ENCODE data around the gene OR5AS1. TPM values are rescaled to one million over a fixed set of nuclear protein-coding genes. Genes with fewer than 3 reads are reported as not detected.

The OR5AS1 gene
- total RNA-seq: not detected in 2 replicates

DNA sequence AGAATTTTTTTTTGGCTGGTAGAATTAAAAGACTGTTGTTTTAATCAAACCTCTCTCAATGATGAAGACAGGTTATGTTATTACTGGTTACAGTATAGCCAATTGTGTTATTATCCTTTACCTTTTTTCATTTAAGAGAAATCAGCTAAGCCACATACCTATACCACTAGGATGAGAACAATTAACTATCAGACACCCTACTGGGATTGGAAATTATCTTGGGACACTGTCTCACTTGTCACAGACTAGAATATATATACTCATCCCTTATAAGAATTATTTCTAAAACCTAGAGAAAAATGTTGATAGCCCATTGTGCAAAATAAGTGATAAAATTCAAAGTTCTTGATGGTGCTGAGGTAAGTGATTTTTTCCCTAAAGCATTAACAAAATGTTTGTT, at the start of gene OR5AS1:
OR5AS1 (plus strand) TSS at position 301 of the 400 bp plus-strand sequence. CDS start 2,765 bp downstream, outside the sequence.

DNA sequence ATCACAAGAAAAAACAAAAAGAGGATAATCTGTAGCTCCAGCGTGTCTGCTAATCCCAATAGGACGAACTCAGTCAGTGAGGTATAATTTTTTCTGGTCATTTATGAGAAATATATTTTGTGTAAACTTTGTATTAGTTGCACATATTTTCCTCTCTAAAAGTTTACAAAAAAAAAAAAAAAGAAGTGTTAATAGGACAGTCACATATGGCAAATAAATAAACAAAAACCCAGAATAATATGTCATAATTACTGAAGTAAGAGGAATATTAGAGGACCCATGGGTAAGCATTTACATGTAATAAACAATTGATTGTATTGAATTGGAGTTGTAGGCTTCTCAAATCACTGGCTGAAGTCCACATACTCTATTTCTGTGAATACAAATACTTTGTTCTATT, 32.9 kb upstream of the OR5AS1 start, which contains the start of gene OR5F1:
OR5F1 (minus strand) TSS at position 101 of the 400 bp plus-strand sequence; CDS start at position 101, 0 bp downstream.

Other genes starting within 250 kb of the OR5AS1 start
- gene OR5D14, start 232.1 kb upstream of the OR5AS1 start, total RNA-seq: not detected in 2 replicates
- not detected in 2 replicates for gene OR5L1, start 216.3 kb upstream of the OR5AS1 start, total RNA-seq
- not detected in 2 replicates for gene OR5D18, start 208.0 kb upstream of the OR5AS1 start, total RNA-seq
- not detected in 2 replicates for gene OR5L2, start 200.4 kb upstream of the OR5AS1 start, total RNA-seq
- gene OR5D16, start 188.9 kb upstream of the OR5AS1 start, total RNA-seq: not detected in 2 replicates
- gene TRIM51, start 144.4 kb upstream of the OR5AS1 start, total RNA-seq: not detected in 2 replicates
- not detected in 2 replicates for gene OR5W2, start 113.1 kb upstream of the OR5AS1 start, total RNA-seq
- not detected in 2 replicates for gene OR5I1, start 91.3 kb upstream of the OR5AS1 start, total RNA-seq
- gene OR10AG1, start 57.7 kb upstream of the OR5AS1 start, total RNA-seq: not detected in 2 replicates
- not detected in 2 replicates for gene OR5F1, start 33.0 kb upstream of the OR5AS1 start, total RNA-seq
- not detected in 2 replicates for gene OR8I2, start 65.7 kb downstream of the OR5AS1 start, total RNA-seq
- not detected in 2 replicates for gene OR8H2, start 76.0 kb downstream of the OR5AS1 start, total RNA-seq
- gene OR8H3, start 94.7 kb downstream of the OR5AS1 start, total RNA-seq: not detected in 2 replicates
- gene OR8J3, start 112.5 kb downstream of the OR5AS1 start, total RNA-seq: not detected in 2 replicates
- gene OR8K5, start 132.7 kb downstream of the OR5AS1 start, total RNA-seq: not detected in 2 replicates
- gene OR5J2, start 149.0 kb downstream of the OR5AS1 start, total RNA-seq: not detected in 2 replicates
- not detected in 2 replicates for gene OR5T2, start 206.6 kb downstream of the OR5AS1 start, total RNA-seq
- not detected in 2 replicates for gene OR5T3, start 224.6 kb downstream of the OR5AS1 start, total RNA-seq
- not detected in 2 replicates for gene OR5T1, start 246.5 kb downstream of the OR5AS1 start, total RNA-seq

All from subcutaneous preadipocyte (primary cell).